H1 (cell line): ENCODE results near the gene STK11IP. TPM values are rescaled to one million over a fixed set of nuclear protein-coding genes. Genes with fewer than 3 reads are reported as not detected.
A peak's percentile ranks its signal among the peaks of the same experiment; 100 is the strongest.

Source experiments
- CTCF ChIA-PET: fragments of 300-600 bp; sonication (Branson Sonifier 250); formaldehyde crosslinking; loops from one replicate; lab custom pipeline; 2021; ENCODE audit not compliant: partially characterized antibody; lab: Charles Lee
- POLR2A ChIA-PET: fragments of 300-600 bp; sonication (Branson Sonifier 250); formaldehyde crosslinking; loops from one replicate; lab custom pipeline; 2021; ENCODE audit warnings: inconsistent platforms; ENCODE audit not compliant: partially characterized antibody; lab: Charles Lee
- DNase-seq, 2 experiments: peaks; one replicate each; pipeline versions ENCODE4 v3.0.0 to v3.0.0-alpha.2; 2010 to 2022; ENCODE audit warnings: low spot score in 2 of 2, low read depth in 1 of 2, mixed read lengths in 1 of 2
- FAIRE-seq: peaks from 2 replicates; lab custom pipeline; 2011; peaks lifted over from hg19 to GRCh38; lab: Jason Lieb, UNC
- H2AFZ ChIP-seq: 2 replicates; pipeline ENCODE4 v1.8.1; 2012; ENCODE audit warnings: low read length, inconsistent platforms
- H2AK5ac ChIP-seq: 2 replicates; pipeline ENCODE4 v1.6.1; 2013; ENCODE audit warnings: low read depth, low read length
- H2BK120ac ChIP-seq: replicated peaks from 2 replicates; pipeline ENCODE3; 2013; ENCODE audit warnings: low read depth, low read length, inconsistent platforms
- H2BK12ac ChIP-seq: 2 replicates; pipeline ENCODE4 v1.6.1; 2013; ENCODE audit warnings: low read depth, low read length
- H2BK15ac ChIP-seq: 2 replicates; pipeline ENCODE4 v1.6.1; 2013; ENCODE audit warnings: low read length
- H2BK20ac ChIP-seq: 2 replicates; pipeline ENCODE4 v1.6.1; 2013; ENCODE audit warnings: low read length
- H2BK5ac ChIP-seq: 2 replicates; pipeline ENCODE4 v1.6.1; 2013; ENCODE audit warnings: low read depth, low read length
- H3K14ac ChIP-seq: 2 replicates; pipeline ENCODE4 v1.6.1; 2013; ENCODE audit warnings: inconsistent platforms; ENCODE audit not compliant: insufficient read length
- H3K18ac ChIP-seq: 2 replicates; pipeline ENCODE4 v1.6.1; 2013; ENCODE audit warnings: low read length; ENCODE audit errors: extremely low read depth
- H3K23ac ChIP-seq: 2 replicates; pipeline ENCODE4 v1.6.1; 2013; ENCODE audit warnings: inconsistent platforms; ENCODE audit not compliant: insufficient read length
- H3K23me2 ChIP-seq: 2 replicates; pipeline ENCODE4 v1.6.1; 2013; ENCODE audit warnings: low read depth, low read length
- H3K27ac ChIP-seq: 2 replicates; pipeline ENCODE4 v1.6.1; 2011; ENCODE audit warnings: low read depth, low read length, inconsistent platforms
- H3K27me3 ChIP-seq, 4 experiments: replicated peaks in 1 of 4; 1 replicate in 1 of 4; 2 replicates in 3 of 4; pipeline versions ENCODE4 v1.6.1 to v1.8.1; 2011 to 2013; ENCODE audit warnings: low read length in 3 of 4, mild to moderate bottlenecking in 3 of 4, inconsistent platforms in 2 of 4, mixed read lengths in 2 of 4, moderate library complexity in 1 of 4; ENCODE audit not compliant: control insufficient read depth in 3 of 4, insufficient read depth in 3 of 4; ENCODE audit errors: extremely low read depth in 1 of 4
- H3K36me3 ChIP-seq, 4 experiments: 2 replicates each; pipeline versions ENCODE4 v1.6.1 to v1.8.1; 2011 to 2013; ENCODE audit warnings: mild to moderate bottlenecking in 4 of 4, low read length in 3 of 4, moderate library complexity in 2 of 4, control low read depth in 1 of 4, inconsistent platforms in 1 of 4; ENCODE audit not compliant: insufficient read depth in 4 of 4, control insufficient read depth in 2 of 4
- H3K4ac ChIP-seq: replicated peaks from 2 replicates; pipeline ENCODE3; 2013; ENCODE audit warnings: low read length, low read depth, mixed read lengths, inconsistent platforms; ENCODE audit not compliant: insufficient read length
- H3K4me1 ChIP-seq, 4 experiments: replicated peaks in 1 of 4; 1 replicate in 1 of 4; 2 replicates in 3 of 4; pipeline versions ENCODE4 v1.6.1 to v1.8.1; 2011 to 2013; ENCODE audit warnings: low read length in 3 of 4, inconsistent platforms in 2 of 4, mixed read lengths in 1 of 4; ENCODE audit not compliant: insufficient read depth in 4 of 4, control insufficient read depth in 3 of 4
- H3K4me2 ChIP-seq, 2 experiments: 2 replicates each; pipeline versions ENCODE4 v1.6.1 to v1.8.1; 2011 to 2013; ENCODE audit warnings: low read depth in 2 of 2, low read length in 2 of 2, control low read depth in 1 of 2, inconsistent platforms in 1 of 2, mild to moderate bottlenecking in 1 of 2; ENCODE audit not compliant: insufficient read depth in 1 of 2
- H3K4me3 ChIP-seq, 4 experiments: fragments of 200-600, 300-600 bp in 1 of 4; sonication (generic), shearing (Covaris generic), sonication (Bioruptor Twin) in 1 of 4; 2 replicates each; pipeline versions ENCODE4 v1.5.1 to v1.8.1; 2011 to 2016; ENCODE audit warnings: low read length in 4 of 4, low read depth in 3 of 4, control low read depth in 2 of 4, inconsistent platforms in 2 of 4, mild to moderate bottlenecking in 2 of 4, mixed read lengths in 1 of 4, moderate library complexity in 1 of 4; ENCODE audit not compliant: insufficient read depth in 2 of 4; ENCODE audit errors: extremely low read depth in 1 of 4
- H3K56ac ChIP-seq: replicated peaks from 2 replicates; pipeline ENCODE3; 2013; ENCODE audit warnings: low read depth, mild to moderate bottlenecking, mixed read lengths, low read length, inconsistent platforms; ENCODE audit not compliant: insufficient read length
- H3K79me1 ChIP-seq: 2 replicates; pipeline ENCODE4 v1.6.1; 2013; ENCODE audit warnings: low read depth, low read length, control low read depth
- H3K79me2 ChIP-seq, 2 experiments: 2 replicates each; pipeline versions ENCODE4 v1.6.1 to v1.8.1; 2012 to 2013; ENCODE audit warnings: low read length in 2 of 2, mild to moderate bottlenecking in 2 of 2, inconsistent platforms in 1 of 2; ENCODE audit not compliant: insufficient read depth in 2 of 2, control insufficient read depth in 1 of 2
- H3K9ac ChIP-seq, 4 experiments: replicated peaks in 1 of 4; 1 replicate in 1 of 4; 2 replicates in 3 of 4; pipeline versions ENCODE4 v1.6.1 to v1.8.1; 2011 to 2013; ENCODE audit warnings: low read depth in 3 of 4, low read length in 3 of 4, control low read depth in 2 of 4, mild to moderate bottlenecking in 2 of 4, moderate library complexity in 2 of 4, inconsistent platforms in 1 of 4; ENCODE audit errors: extremely low read depth in 1 of 4
- H3K9me3 ChIP-seq, 2 experiments: 2 replicates each; pipeline versions ENCODE4 v1.6.1 to v1.8.1; 2012 to 2013; ENCODE audit warnings: mild to moderate bottlenecking in 2 of 2, moderate library complexity in 2 of 2, control low read depth in 1 of 2, inconsistent platforms in 1 of 2, low read depth in 1 of 2, low read length in 1 of 2, mixed read lengths in 1 of 2; ENCODE audit not compliant: insufficient read depth in 2 of 2
- H4K20me1 ChIP-seq, 2 experiments: replicated peaks in 1 of 2; 2 replicates each; pipeline versions ENCODE3 to v1.8.1; 2011 to 2013; ENCODE audit warnings: inconsistent platforms in 2 of 2, low read length in 2 of 2, mild to moderate bottlenecking in 1 of 2; ENCODE audit not compliant: insufficient read depth in 2 of 2, control insufficient read depth in 1 of 2
- H4K5ac ChIP-seq: 2 replicates; pipeline ENCODE4 v1.6.1; 2013; ENCODE audit warnings: low read length, low read depth, mixed read lengths, inconsistent platforms; ENCODE audit not compliant: insufficient read length
- H4K8ac ChIP-seq: 2 replicates; pipeline ENCODE4 v1.8.0; 2013; ENCODE audit warnings: mild to moderate bottlenecking, moderate library complexity, low read length, inconsistent platforms; ENCODE audit not compliant: insufficient read depth; ENCODE audit errors: extremely low read depth
- H4K91ac ChIP-seq: replicated peaks from 2 replicates; pipeline ENCODE3; 2013; ENCODE audit warnings: low read length, mixed read lengths, inconsistent platforms; ENCODE audit not compliant: insufficient read length
- ATF2 ChIP-seq: IDR thresholded peaks from 2 replicates; pipeline ENCODE4 v1.6.1; 2012; ENCODE audit warnings: low read length, inconsistent platforms
- CHD2 ChIP-seq: IDR thresholded peaks from 2 replicates; pipeline ENCODE4 v1.6.1; 2012; ENCODE audit warnings: low read length, improper control_type of control experiment
- E2F6 ChIP-seq: IDR thresholded peaks from 2 replicates; pipeline ENCODE4 v1.6.1; 2012; ENCODE audit warnings: inconsistent platforms
- HDAC6 ChIP-seq: IDR thresholded peaks from one replicate; pipeline ENCODE4 v1.7.1; 2012; ENCODE audit warnings: low read depth, mild to moderate bottlenecking, inconsistent platforms, low read length, moderate library complexity
- JUND ChIP-seq: IDR thresholded peaks from 2 replicates; pipeline ENCODE4 v1.6.1; 2011; ENCODE audit warnings: mild to moderate bottlenecking, improper control_type of control experiment, low read length
- NRF1 ChIP-seq: IDR thresholded peaks from 2 replicates; pipeline ENCODE4 v1.6.1; 2011; ENCODE audit warnings: mild to moderate bottlenecking, low read depth, low read length, improper control_type of control experiment
- PHF8 ChIP-seq: fragments of 200-600 bp; sonication (generic); conservative IDR thresholded peaks from 2 replicates; pipeline ENCODE4 v1.7.1; 2012; ENCODE audit warnings: low read depth, mild to moderate bottlenecking, inconsistent platforms, low read length, moderate library complexity
- RAD21 ChIP-seq, 2 experiments: IDR thresholded peaks in 1 of 2; conservative IDR thresholded peaks in 1 of 2; 2 replicates each; pipeline ENCODE4 v1.6.1; 2011; ENCODE audit warnings: low read depth in 2 of 2, low read length in 2 of 2, improper control_type of control experiment in 1 of 2, inconsistent platforms in 1 of 2, mild to moderate bottlenecking in 1 of 2, moderate library complexity in 1 of 2
- SIRT6 ChIP-seq: IDR thresholded peaks from one replicate; pipeline ENCODE4 v1.7.1; 2012; ENCODE audit warnings: low read length, inconsistent platforms
- SP4 ChIP-seq: IDR thresholded peaks from 2 replicates; pipeline ENCODE4 v1.6.1; 2012; ENCODE audit warnings: low read length, inconsistent platforms
- YY1 ChIP-seq: IDR thresholded peaks from 2 replicates; pipeline ENCODE4 v1.6.1; 2011; ENCODE audit warnings: low read depth, mild to moderate bottlenecking, low read length
- ZNF274 ChIP-seq: IDR thresholded peaks from 2 replicates; pipeline ENCODE4 v1.7.0; 2012; ENCODE audit warnings: low read length, borderline replicate concordance; ENCODE audit errors: extremely low read depth
- WGBS, 2 experiments: shearing (Covaris generic) in 1 of 2; methylation state at CpG; one replicate each; pipeline versions ENCODE4 v1.1.6 to v1.1.7; 2013 to 2015; ENCODE audit warnings: low lambda C conversion rate in 2 of 2, mixed read lengths in 2 of 2, inconsistent platforms in 1 of 2, low coverage in 1 of 2, missing lambda C conversion rate in 1 of 2; ENCODE audit not compliant: insufficient replicate concordance in 2 of 2, insufficient coverage in 1 of 2, insufficient read length in 1 of 2; ENCODE audit errors: extremely low coverage in 1 of 2, missing lambda C conversion rate in 1 of 2; 5-methylcytosine and 5-hydroxymethylcytosine counted together
- polyA plus RNA-seq, 7 experiments: library from polyadenylated mRNA; depleted of rRNA in 3 of 7; stranded (reverse) in 5 of 7; unstranded in 2 of 7; fragments of >200 nt in 5 of 7; fragments of 200-250 nt in 2 of 7; gene quantifications; 1 replicate in 5 of 7; 2 replicates in 1 of 7; 4 replicates in 1 of 7; pipeline versions ENCODE4 v1.2.1 to v1.2.3, GENCODE V29; 2011 to 2013; ENCODE audit warnings: missing spikeins in 2 of 7, mixed read lengths in 2 of 7
- total RNA-seq: library from RNA; stranded (reverse); fragmentation: NEBNext Ultra II Directional; extraction: Animal tissue kit (Norgen Biotek cat#: 25700); gene quantifications from 2 replicates; pipeline ENCODE4 v1.2.1, GENCODE V29; 2021

The STK11IP gene
- total and polyA plus RNA-seq, 2 of the 8 experiments (the other 6 are each of a cell fraction or from before 2014, with no cell fraction given) = 18.5 to 29.6 TPM

GRCh38 chr2:219592736-219593135, 4.9 kb upstream of the STK11IP start:
- Histone ChIP-seq H3K9me3 (no peaks in the 10 kb centered on the region), H3K23me2 (no peaks in the 10 kb centered on the region), H2BK120ac (no peak overlapping the region), H3K4me2 (no peak overlapping the region), H3K27ac (no peak overlapping the region), H3K9ac (no peak overlapping the region), H3K4me1 (peaks cover 0 to 7% (median 2%) of the 10 kb centered on the region in 4 experiments; a peak in 4 of 7 replicates), H2BK15ac (no peak overlapping the region), H3K56ac (no peak overlapping the region), H2AFZ (peak overlapping the region; percentile 6; the same call in 1 of the 2 replicates), H2BK12ac (no peak overlapping the region), H3K4me3 (no peak overlapping the region), H4K8ac (0 out of 2 replicates have a peak overlapping the region, but pooled peaks have one; percentile 8), H2BK5ac (no peak overlapping the region), H4K91ac (no peak overlapping the region), H3K36me3 (no peaks in the 10 kb centered on the region), H4K20me1 (no peaks in the 10 kb centered on the region), H3K14ac (no peak overlapping the region), H3K79me2 (no peaks in the 10 kb centered on the region), H3K4ac (no peak overlapping the region), H4K5ac (no peak overlapping the region), H3K27me3 (no peaks in the 10 kb centered on the region), H3K23ac (no peak overlapping the region), H3K18ac (no peak overlapping the region), H2AK5ac (no peak overlapping the region), H2BK20ac (no peak overlapping the region), H3K79me1 (no peaks in the 10 kb centered on the region; the same call in 1 of the 2 replicates)
- ChIA-PET POLR2A (interaction anchor here (1.8 to 13.4 kb wide), 4 partner anchors 14 to 86 kb away, joined by 3 to 127 read pairs (median 8); partner anchors contain the start of genes INHA and OBSL1), CTCF (interaction anchor here (1.0 to 14.4 kb wide), 6 partner anchors 12 to 79 kb away, joined by 3 to 143 read pairs (median 6); partner anchors contain the start of genes ASIC4 and OBSL1)
- FAIRE-seq = no peak
- no peak for DNase-seq
- WGBS, 2 experiments = 84% methylated on average over 6 of the region's 6 CpGs; no CpG with 5 or more reads in 1 of the 2 experiments
- TF ChIP-seq SIRT6 (no peak), PHF8 (no peak), SP4 (no peak), CHD2 (no peak), ATF2 (no peak), YY1 (no peak), RAD21 (IDR thresholded peaks at IDR 0.05 in 1 of 2, conservative IDR thresholded peaks at IDR 0.05 in 1 of 2; ENCODE audit: low read depth in 2 of 2, low read length in 2 of 2) (no peak), E2F6 (no peak), ZNF274 (no peak), JUND (no peak), HDAC6 (no peak), NRF1 (no peak)
